Caki2 (cell line): ENCODE results near the gene UNC93A. TPM values are rescaled to one million over a fixed set of nuclear protein-coding genes. Genes with fewer than 3 reads are reported as not detected.
"Not testable (repeated sequence)": the region's sequence is repeated elsewhere in the genome, so short reads cannot be mapped to it uniquely, and the experiment has no call there.

Experiments used
- DNase-seq: peaks from one replicate; pipeline ENCODE4 v3.0.0-alpha.2; 2015; ENCODE audit warnings: low read depth
- in situ Hi-C: cut with HindIII; loops from 2 replicates; pipeline ENCODE4 v1.10.0; 2016; ENCODE audit warnings: low sequenced_read_pairs, low pct_unique_long_range_greater_than_20kb, mixed read lengths
- total RNA-seq: library from RNA; depleted of rRNA; stranded (reverse); fragments of >200 nt; shearing (Covaris generic); gene quantifications from 2 replicates; pipeline ENCODE4 v1.2.3, GENCODE V29; 2014; ENCODE audit warnings: low replicate concordance

The UNC93A gene
- total RNA-seq, 1 experiment from 2014 or later: not detected

- in situ Hi-C loops: no loop called here
- DNase-seq: no peak
Observed at GRCh38 chr6:167267921-167268401, 23.2 kb upstream of the UNC93A start.

GRCh38 chr6:167268683-167269280 is 22.3 kb upstream of the UNC93A start:
- DNase-seq: no peak
- in situ Hi-C loops: no loop called here

DNA sequence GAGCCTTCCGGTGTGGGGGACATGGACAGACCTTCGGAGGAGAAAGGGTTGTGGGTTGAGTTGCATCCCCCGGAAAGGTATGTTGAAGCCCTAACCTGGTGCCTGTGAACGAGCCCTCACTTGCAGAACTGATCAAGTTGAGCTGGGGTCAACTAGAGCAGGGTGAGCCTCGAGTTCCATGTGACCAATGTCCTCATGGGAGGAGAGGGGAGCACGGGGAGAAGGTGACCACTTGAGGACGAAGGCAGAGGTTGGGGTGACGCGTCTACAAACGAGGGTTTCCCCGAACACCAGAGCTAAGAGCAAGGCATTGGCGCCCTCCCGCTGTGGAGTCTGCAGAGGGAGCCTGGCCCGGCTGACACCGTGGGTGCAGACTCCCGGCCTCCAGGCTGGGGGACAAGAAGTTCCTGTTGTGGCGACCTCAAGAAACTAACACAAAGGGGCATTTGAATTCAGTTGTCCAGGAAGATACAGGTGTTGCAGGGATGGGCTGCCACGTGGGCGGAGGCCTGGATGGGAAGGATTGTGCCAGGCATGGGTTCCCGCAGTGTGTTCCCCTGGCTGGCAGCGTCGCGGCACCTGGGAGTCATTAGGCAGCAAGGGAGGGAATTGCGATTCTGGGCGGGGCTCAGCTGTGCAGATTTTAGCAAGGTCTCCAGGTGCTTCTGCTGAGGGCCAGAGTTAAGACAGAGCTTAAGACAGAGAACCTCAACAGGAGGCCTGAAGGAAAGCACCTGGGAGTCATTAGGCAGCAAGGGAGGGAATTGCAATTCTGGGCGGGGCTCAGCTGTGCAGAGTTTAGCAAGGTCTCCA is 20.4 kb upstream of the UNC93A start:
- no peak for DNase-seq
- in situ Hi-C loops: no loop called here

DNA sequence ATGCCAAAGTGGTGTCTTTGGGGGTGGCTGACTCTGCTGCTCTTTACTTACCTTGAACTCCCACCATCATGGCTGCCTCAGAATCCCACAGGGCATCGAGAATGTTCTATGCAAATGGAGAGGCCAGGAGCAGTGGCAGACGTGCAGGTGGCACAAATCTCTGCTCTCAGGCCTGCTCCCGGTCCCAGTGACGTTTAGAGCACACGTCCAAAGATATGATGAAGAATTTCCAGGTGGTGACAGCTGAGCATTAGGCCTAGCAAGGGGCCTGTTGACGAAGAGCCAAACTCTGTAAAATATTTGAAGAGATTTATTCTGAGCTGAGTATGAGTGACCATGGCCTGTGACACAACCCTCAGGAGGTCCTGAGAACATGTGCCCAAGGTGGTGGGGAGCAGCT is 19.0 kb upstream of the UNC93A start:
- no peak for DNase-seq
- in situ Hi-C loops: no loop called here

DNA sequence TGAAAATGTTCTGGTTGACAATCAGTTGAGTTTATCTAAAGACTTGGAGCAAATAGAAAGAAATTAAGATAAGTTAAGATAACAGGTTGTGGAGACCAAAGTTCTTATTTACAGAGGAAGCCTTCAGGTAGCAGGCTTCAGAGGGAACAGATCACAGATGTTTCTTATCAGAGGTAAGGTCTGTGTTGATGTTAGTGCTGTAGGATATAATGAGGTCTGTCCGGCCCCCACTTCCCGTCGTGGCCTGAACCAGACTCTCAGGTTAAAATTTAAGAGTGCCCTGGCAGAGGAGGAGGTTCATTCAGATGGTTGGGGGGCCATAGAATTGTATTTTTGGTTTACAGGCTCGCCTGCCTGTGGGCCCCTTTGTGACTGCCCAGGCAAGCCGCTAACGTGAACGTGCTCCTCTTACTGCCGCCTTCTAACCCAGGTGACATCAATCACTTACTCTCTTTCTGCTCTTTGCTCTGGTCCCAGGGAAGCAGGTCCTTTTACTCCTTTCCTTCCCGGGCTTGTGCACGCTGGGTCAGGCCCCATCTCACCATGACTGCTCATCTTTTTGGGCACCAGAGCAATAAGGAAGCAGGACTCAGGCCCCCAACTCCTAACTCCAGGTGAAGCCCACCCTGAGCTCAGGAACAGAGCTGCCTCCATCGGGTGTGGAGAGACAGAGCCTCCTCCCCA is 18.3 kb upstream of the UNC93A start:
- in situ Hi-C loops: no loop called here

GRCh38 chr6:167274270-167274669 is 16.8 kb upstream of the UNC93A start:
- in situ Hi-C loops: no loop called here
- no peak for DNase-seq

More for the DNA sequence above, 18.3 kb upstream of the UNC93A start:
- DNase-seq: no peak

DNA sequence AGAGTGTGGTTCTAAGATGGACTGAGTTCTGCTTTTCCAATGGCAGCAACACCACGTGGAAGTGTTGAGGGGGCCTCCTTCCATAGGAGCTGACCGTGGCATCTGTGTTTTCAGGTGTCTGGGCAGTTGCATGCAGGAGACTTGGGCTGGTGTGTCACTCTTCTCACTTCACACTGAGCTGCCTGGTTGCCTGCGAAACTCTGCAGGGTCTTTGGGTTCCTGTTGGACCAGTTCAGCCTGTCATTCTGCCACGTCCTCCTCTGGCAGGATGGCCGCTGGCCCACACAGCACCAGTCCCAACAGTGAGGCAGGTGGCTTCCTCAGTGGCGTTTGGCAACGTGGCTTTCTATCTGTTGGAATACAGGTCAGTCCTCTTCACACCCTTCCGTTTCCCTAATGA is 16.1 kb upstream of the UNC93A start:
- in situ Hi-C loops: no loop called here
- DNase-seq: no peak

GRCh38 chr6:167275436-167275835 is 15.7 kb upstream of the UNC93A start:
- DNase-seq: no peak
- in situ Hi-C loops: no loop called here

GRCh38 chr6:167276772-167277533 is 14.2 kb upstream of the UNC93A start:
- in situ Hi-C loops: no loop called here
- no peak for DNase-seq

DNA sequence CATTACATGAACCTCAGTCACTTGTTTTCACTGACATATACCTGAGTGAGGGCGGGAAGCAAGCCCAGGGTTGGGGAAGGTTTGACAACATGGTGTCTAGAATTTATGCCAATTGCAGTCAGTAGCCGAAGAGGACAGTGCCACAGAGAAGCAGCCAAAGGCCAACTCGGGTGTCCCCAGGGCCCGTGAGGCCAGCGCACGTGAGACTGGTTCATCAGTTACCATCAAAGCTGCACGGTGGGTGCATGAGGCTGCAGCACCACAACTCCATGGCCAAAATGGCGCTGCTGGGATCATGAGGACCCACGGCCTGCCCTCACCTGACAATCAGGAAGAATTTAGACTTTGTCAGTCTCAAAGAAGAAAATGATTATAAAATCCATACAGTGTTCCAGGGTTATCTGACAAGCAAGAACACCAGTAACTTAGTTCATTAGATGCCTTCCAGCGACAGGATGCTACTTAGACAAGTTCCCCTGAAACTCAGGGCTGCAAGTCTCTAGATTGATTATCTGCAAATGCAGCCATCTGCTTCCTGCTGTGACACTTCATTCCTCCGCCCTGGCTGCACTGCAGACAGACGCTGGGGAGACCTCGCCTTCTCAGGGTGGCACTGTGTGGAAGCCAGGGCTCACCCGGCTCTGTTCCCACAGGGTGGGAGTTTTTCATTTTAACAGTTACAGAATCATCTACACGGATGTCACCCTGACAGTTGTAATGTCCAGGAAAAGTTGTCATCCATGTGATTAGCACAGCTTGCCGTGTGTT is 12.8 kb upstream of the UNC93A start:
- in situ Hi-C loops: not testable (repeated sequence)

GRCh38 chr6:167279766-167280446 is 11.2 kb upstream of the UNC93A start:
- no peak for DNase-seq
- in situ Hi-C loops: no loop called here

More for the DNA sequence above, 12.8 kb upstream of the UNC93A start:
- DNase-seq: not testable (repeated sequence)

DNA sequence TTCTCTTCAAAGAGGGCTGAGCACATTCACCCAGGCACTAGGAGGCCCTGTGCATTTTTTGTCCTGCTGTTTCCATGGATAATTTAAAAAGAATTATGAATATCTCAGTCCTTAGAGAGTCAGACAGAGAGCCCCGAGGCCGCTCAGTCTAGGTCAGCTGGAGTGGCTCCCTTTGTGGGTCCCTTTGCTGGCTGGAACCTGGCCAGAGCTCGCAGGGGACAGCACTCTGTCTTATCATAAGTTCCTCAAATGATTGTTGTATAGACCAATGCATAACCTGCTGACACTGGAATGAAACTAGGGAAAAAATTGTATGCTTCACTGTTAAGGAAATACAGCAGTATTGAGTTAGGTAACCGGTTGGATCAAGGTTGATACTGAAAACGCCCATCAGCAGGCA is 10.6 kb upstream of the UNC93A start:
- in situ Hi-C loops, DNase-seq: not testable (repeated sequence)

DNA sequence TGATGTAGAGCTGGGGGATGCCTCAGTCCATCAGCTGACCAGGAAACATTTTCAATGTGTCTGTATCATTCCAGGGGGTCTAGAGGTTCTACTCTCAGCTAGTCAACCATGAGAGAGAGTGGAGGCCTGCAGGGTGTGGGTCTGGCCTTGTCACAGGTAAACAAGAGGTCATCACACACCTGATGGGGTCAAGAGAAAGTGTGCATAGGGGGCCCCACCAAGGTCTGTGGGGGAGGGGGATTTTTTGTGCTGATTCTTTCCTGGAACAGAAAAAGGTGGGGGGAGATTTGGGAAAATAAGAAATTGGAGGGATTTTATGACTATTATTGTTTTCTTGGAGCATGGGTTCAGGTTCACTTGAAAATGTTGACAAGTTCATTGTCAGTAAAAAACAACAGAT is 8.9 kb upstream of the UNC93A start:
- DNase-seq: no peak
- in situ Hi-C loops: no loop called here

GRCh38 chr6:167284565-167284964 is 6.5 kb upstream of the UNC93A start:
- in situ Hi-C loops, DNase-seq: not testable (repeated sequence)

- no peak for DNase-seq
- in situ Hi-C loops: no loop called here
Observed at GRCh38 chr6:167285077-167285770, 5.9 kb upstream of the UNC93A start.

DNA sequence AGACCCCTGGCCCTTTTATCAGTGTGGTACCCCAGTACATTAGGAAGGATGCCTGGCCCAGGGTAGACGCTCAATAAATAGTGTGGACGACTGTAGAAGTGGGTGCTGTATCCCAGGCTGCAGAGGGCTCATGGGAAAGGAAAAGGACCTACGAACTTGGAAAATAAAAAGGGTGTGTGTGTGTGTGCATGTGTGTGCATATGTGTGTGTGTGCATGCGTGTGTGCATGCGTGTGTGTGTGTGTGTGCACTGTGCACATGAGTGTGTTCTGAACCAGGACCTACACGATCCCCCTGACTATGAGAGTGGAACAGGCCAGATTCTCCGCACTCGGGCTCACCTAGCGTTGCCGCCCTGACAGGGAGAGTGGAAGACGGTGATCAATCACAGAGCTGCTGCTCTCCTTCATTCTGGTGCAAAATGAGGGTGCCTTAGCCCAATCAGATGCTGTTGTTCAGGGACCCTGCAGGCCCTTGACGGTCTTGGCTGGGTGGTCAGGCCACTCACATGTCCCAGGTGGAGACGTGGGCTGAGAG is 3.5 kb upstream of the UNC93A start:
- in situ Hi-C loops: no loop called here
- DNase-seq: no peak
